Measurements from ENCODE around the gene R3HDML. TPM values are rescaled to one million over a fixed set of nuclear protein-coding genes. Genes with fewer than 3 reads are reported as not detected.

Gene R3HDML
- total and polyA plus RNA-seq, 2 of the 13 experiments (the other 11 are each of a cell fraction or from before 2014, with no cell fraction given) = not detected

DNA sequence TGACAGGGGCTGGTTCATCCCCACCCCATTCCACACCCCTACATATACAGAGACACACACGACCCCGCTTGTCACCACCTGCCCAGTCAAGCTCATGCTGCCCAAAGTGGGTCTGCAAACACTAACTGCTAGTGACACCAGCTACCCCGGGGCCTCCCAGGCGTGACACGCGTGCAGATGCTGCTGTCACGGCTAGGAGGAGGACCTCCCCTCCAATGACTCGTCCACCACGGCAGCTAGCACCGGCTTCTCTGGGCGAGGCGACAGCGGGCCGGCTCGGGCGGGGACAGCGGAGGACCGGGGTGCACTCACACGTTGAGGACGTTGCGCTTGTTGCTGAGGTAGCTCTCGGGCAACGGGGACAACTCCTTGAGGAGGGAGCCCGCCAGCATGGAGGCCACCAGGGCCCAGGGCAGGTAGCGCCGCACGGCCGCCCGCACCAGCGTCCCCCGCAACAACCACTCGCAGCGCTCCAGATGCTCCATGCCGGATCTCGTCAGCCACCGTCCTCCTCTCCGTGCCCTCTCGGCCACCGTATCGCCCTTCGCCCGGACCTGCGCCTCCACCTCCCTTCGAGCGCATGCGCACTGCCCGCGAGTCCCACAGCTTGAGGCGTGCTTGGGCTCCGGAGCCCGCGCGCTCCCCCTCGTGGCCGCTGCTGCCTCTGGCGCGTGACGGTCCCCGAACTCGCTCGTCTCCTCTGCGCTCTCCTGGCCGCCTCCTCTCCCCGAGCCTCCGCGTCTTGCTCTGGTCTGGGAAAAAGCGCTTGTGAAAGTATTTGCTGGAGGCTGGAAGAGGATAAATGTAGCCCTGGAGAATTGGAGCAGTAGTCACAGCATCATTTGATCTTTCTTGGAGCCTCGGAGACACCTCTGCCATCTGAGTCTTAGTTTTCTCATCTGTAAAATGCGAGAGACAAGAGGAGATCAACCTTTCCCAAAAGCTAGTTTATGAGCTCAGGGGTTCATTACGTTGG, 25.9 kb upstream of the R3HDML start, which contains the start of gene FITM2 (continued):
- TF ChIP-seq, protein P1, sequence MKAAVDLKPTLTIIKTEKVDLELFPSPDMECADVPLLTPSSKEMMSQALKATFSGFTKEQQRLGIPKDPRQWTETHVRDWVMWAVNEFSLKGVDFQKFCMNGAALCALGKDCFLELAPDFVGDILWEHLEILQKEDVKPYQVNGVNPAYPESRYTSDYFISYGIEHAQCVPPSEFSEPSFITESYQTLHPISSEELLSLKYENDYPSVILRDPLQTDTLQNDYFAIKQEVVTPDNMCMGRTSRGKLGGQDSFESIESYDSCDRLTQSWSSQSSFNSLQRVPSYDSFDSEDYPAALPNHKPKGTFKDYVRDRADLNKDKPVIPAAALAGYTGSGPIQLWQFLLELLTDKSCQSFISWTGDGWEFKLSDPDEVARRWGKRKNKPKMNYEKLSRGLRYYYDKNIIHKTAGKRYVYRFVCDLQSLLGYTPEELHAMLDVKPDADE (CRISPR knock-in tag; IDR thresholded peaks at IDR 0.05) = peak; percentile 49; the same call in 1 of the 2 replicates
- TF ChIP-seq RARA (CRISPR knock-in tag; IDR thresholded peaks at IDR 0.05) (peak; percentile 52), KMT2B (CRISPR knock-in tag; IDR thresholded peaks at IDR 0.05) (peak; percentile 93), GABPB1 (CRISPR knock-in tag; IDR thresholded peaks at IDR 0.05) (peak; percentile 94), EZH2 (conservative IDR thresholded peaks at IDR 0.05; ENCODE audit: low read depth, low read length) (no peak), POLR2A (IDR thresholded peaks at IDR 0.05; ENCODE audit: insufficient read depth in 1 of 2, low read depth in 2 of 2, low read length in 2 of 2) (peak; percentile 75 to 97), SMC3 (IDR thresholded peaks at IDR 0.05; ENCODE audit: low read length) (peak; percentile 91), ZNF34 (CRISPR knock-in tag; IDR thresholded peaks at IDR 0.05; ENCODE audit: borderline replicate concordance) (peak; percentile 100), ZNF557 (CRISPR knock-in tag; IDR thresholded peaks at IDR 0.05) (peak; percentile 90; the same call in 1 of the 2 replicates), CBX5 (CRISPR knock-in tag; IDR thresholded peaks at IDR 0.05; ENCODE audit: borderline replicate concordance) (peak; percentile 98), TGIF2 (CRISPR knock-in tag; IDR thresholded peaks at IDR 0.05) (peak; percentile 90), PAX8 (CRISPR knock-in tag; IDR thresholded peaks at IDR 0.05; ENCODE audit: borderline replicate concordance) (peak; percentile 94), ZSCAN21 (CRISPR knock-in tag; IDR thresholded peaks at IDR 0.05; ENCODE audit: borderline replicate concordance) (peak; percentile 96; the same call in 1 of the 2 replicates)
- TF ChIP-seq, protein P2, sequence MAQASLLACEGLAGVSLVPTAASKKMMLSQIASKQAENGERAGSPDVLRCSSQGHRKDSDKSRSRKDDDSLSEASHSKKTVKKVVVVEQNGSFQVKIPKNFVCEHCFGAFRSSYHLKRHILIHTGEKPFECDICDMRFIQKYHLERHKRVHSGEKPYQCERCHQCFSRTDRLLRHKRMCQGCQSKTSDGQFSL (CRISPR knock-in tag; IDR thresholded peaks at IDR 0.05) = peak; percentile 77
- TF ChIP-seq, protein P3, sequence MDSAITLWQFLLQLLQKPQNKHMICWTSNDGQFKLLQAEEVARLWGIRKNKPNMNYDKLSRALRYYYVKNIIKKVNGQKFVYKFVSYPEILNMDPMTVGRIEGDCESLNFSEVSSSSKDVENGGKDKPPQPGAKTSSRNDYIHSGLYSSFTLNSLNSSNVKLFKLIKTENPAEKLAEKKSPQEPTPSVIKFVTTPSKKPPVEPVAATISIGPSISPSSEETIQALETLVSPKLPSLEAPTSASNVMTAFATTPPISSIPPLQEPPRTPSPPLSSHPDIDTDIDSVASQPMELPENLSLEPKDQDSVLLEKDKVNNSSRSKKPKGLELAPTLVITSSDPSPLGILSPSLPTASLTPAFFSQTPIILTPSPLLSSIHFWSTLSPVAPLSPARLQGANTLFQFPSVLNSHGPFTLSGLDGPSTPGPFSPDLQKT (CRISPR knock-in tag; IDR thresholded peaks at IDR 0.05; ENCODE audit: borderline replicate concordance) = no peak
- TF ChIP-seq, protein P4, sequence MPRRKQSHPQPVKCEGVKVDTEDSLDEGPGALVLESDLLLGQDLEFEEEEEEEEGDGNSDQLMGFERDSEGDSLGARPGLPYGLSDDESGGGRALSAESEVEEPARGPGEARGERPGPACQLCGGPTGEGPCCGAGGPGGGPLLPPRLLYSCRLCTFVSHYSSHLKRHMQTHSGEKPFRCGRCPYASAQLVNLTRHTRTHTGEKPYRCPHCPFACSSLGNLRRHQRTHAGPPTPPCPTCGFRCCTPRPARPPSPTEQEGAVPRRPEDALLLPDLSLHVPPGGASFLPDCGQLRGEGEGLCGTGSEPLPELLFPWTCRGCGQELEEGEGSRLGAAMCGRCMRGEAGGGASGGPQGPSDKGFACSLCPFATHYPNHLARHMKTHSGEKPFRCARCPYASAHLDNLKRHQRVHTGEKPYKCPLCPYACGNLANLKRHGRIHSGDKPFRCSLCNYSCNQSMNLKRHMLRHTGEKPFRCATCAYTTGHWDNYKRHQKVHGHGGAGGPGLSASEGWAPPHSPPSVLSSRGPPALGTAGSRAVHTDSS (CRISPR knock-in tag; conservative IDR thresholded peaks at IDR 0.05) = peak; percentile 96
- TF ChIP-seq, protein P5, sequence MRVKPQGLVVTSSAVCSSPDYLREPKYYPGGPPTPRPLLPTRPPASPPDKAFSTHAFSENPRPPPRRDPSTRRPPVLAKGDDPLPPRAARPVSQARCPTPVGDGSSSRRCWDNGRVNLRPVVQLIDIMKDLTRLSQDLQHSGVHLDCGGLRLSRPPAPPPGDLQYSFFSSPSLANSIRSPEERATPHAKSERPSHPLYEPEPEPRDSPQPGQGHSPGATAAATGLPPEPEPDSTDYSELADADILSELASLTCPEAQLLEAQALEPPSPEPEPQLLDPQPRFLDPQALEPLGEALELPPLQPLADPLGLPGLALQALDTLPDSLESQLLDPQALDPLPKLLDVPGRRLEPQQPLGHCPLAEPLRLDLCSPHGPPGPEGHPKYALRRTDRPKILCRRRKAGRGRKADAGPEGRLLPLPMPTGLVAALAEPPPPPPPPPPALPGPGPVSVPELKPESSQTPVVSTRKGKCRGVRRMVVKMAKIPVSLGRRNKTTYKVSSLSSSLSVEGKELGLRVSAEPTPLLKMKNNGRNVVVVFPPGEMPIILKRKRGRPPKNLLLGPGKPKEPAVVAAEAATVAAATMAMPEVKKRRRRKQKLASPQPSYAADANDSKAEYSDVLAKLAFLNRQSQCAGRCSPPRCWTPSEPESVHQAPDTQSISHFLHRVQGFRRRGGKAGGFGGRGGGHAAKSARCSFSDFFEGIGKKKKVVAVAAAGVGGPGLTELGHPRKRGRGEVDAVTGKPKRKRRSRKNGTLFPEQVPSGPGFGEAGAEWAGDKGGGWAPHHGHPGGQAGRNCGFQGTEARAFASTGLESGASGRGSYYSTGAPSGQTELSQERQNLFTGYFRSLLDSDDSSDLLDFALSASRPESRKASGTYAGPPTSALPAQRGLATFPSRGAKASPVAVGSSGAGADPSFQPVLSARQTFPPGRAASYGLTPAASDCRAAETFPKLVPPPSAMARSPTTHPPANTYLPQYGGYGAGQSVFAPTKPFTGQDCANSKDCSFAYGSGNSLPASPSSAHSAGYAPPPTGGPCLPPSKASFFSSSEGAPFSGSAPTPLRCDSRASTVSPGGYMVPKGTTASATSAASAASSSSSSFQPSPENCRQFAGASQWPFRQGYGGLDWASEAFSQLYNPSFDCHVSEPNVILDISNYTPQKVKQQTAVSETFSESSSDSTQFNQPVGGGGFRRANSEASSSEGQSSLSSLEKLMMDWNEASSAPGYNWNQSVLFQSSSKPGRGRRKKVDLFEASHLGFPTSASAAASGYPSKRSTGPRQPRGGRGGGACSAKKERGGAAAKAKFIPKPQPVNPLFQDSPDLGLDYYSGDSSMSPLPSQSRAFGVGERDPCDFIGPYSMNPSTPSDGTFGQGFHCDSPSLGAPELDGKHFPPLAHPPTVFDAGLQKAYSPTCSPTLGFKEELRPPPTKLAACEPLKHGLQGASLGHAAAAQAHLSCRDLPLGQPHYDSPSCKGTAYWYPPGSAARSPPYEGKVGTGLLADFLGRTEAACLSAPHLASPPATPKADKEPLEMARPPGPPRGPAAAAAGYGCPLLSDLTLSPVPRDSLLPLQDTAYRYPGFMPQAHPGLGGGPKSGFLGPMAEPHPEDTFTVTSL (CRISPR knock-in tag; IDR thresholded peaks at IDR 0.05; ENCODE audit: borderline replicate concordance) = peak; percentile 20; the same call in 1 of the 2 replicates
- TF ChIP-seq, protein P6, sequence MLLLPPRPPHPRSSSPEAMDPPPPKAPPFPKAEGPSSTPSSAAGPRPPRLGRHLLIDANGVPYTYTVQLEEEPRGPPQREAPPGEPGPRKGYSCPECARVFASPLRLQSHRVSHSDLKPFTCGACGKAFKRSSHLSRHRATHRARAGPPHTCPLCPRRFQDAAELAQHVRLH (CRISPR knock-in tag; IDR thresholded peaks at IDR 0.05; ENCODE audit: borderline replicate concordance, low read depth) = peak; percentile 95; the same call in 1 of the 2 replicates

Data from HepG2 (cell line).